GM19438 (cell line): ENCODE measurements around the gene TMEM11.

Experiments
- ATAC-seq: cut with Tn5 transposase; IDR thresholded peaks from one replicate; pipeline ENCODE4 v1.9.1; 2021; ENCODE audit warnings: low read depth; ENCODE audit not compliant: unreplicated experiment

TMEM11 gene

DNA sequence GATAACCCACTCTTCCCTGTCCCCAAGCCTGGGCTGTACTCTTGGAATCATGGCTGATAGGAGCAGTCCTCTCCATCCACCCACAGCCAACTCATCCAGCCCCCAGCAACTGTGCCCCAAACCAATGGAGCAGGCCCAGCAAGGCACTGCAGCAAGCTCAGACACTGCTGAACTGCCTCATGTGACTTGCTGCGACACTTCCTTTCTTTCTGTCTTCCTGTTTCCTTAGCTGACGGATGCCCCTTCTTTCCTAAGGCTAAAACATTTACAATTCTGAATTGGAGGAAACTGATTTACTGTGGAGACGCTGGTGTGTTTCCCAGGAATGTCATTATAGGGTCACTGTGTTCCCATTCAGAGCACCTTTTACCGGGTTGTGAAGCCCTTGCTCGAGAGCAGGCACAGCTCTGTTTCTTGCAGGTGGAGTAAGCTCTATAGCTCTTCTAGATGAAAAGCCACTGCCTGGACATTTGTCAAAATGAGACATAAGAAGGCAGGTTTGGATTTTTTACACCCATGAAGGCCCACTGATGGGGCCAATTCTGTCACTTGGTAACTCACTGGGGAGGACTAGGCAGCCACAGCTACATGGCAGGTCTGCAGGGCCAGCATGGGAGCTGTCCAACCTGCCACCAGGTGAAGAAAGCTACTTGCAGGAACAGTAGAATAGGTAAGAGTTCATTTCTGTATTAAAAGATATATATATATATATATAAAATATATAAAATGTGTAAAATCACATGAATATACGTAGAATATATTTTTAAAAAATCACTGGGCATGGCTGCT, 27.4 kb downstream of the TMEM11 start:
- no peak for ATAC-seq

DNA sequence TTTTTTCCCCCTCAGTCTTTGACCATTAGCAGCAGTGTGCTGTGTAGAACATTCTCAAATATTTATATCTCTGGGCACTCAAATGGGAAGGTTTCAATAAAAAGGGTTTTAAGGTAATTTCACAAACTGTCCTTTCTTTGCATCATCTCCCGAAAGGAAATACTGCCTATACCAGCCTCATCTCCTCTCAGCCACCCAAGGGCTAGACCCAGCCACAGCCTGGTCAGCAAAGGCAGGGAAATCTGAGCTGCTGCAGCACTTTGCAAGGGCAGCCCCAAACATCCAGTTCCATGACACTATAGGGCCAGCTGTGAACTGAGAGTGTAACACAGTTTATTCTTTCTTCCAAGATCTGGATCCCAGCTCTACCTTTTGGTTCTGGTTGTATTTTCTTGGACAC, 28.9 kb downstream of the TMEM11 start:
- ATAC-seq, result no peak

DNA sequence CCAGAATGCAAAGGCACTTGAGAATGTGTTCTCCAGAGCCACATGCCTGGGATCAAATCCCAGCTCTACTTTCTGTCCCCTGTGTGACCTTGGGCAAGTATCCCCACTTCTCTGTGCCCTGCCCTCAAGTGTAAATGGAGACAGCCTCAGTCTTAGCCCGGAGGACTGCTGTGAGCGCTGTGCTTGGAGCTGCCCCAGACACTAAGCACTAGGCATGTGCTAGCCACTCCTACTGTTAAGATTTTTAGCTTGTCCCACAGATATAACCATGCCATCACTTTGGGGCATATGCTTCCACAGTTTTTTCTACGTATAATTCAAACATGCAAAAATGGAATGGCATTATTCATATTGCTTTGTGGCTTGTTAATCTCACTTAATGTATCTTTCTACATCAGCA, 29.4 kb downstream of the TMEM11 start:
- no peak for ATAC-seq

DNA sequence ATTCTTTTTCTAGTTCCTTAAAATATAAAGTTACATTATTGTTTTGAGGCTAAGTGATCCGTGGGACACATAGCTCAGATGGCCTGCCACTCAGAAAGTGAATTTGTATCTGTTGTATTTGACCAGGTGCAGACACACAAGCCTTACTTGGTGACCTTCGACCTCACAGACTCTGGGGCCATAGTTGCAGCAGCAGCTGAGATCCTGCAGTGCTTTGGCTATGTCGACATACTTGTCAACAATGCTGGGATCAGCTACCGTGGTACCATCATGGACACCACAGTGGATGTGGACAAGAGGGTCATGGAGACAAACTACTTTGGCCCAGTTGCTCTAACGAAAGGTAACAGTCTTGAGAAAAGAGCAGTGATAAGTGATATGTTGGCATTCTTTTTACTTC, 30.5 kb downstream of the TMEM11 start:
- ATAC-seq, result no peak

DNA sequence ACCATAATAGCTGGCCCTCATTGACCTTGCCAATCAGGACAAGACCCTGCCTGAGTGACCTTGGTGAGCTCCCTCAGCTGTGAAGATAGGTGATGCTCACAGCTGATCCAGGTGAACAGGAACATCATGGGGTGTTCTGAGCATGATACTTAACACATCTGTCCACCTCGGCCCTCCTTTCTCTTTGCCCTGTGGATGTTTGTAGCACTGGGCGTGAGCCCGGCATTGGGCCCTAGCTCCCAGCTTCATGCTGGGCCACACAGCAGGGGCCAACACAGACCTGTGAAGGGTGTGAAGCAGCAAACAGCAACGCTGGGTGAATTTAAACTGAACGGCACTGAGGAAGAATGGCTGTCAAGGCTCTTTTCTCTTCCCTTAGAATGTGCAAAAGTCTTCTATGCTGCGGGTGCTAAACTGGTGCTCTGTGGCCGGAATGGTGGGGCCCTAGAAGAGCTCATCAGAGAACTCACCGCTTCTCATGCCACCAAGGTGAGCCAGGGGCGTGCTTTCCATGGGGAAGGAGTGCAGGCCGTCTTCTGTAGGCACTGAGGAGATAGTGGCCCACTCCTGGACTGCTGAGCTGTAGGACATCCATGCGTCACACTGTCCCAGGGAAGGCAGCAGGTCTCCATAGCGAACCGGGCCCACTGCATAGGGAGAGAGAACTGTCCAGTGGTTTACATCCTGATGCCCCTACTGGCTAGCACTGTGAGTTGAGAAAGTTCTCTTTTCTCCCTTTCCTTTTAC, 35.9 kb downstream of the TMEM11 start:
- ATAC-seq, result no peak

DNA sequence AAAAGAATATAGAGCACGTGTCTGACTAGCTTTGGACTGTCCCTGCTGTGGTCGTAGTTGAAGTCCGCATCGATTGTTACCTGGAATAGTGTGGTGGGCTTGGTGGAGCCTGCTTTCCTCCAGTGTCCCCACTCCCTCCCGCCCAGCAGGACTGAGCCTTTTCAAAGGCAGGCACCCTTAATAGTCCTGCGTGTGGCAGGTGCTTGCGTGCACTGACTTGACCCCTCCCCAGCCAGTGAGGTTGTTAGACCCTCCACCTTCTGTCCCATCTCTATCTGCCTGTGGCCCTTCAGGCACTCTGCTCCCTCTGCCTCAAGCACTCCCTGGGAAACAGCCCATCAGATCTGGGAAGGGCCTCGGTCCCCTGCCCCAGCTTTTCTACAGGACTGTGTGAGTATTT, 36.6 kb downstream of the TMEM11 start:
- no peak for ATAC-seq

DNA sequence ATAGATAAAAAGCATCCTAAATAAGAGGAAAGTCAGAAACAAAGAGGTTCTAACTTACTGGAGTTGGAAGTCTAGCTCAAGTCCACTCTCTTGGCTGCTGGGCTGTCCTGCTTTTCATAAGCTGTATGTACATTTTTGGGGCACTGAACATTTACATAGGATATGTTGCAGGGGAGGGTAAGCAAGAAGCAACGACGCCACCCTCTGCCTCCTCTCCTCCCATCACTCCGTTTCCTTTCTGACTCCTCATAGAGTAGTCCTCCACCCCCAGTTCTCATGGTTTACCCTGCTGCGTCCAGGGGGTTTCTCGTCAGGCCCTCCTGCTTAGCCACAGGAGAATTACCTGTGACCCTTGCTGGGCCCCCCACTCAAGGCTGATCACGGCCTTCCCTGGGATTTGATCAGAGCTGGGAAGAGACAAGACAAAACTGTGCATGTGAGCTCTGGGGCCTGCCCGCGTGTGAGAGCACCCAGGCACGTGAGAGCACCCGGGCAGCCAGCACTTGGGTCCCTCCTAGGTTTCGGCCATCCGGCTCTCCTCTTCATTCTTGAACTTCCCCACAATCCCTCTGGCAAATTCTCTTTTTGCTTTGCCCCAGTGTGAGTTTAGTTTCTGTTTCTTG, 37.1 kb downstream of the TMEM11 start:
- ATAC-seq, result no peak

DNA sequence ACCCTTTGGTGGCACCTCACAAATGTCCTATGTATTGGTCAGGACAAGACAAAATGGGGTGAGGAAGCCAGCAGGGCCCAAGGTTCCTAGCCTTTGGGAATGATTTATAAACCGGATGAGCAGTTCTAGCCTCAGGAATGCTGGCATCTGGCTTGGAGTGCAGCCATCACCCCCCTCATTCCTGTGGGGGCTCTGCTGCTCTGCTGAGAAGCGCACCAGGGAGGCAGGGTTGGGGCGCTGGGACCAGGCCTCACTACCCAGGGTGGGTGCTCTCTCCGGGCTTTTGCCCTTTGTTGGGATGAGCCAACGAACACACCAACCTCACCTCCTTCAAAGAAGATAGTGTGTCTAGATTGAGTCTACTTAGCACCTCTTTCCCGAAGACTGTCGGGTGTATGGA, 39.2 kb downstream of the TMEM11 start:
- ATAC-seq, result no peak

DNA sequence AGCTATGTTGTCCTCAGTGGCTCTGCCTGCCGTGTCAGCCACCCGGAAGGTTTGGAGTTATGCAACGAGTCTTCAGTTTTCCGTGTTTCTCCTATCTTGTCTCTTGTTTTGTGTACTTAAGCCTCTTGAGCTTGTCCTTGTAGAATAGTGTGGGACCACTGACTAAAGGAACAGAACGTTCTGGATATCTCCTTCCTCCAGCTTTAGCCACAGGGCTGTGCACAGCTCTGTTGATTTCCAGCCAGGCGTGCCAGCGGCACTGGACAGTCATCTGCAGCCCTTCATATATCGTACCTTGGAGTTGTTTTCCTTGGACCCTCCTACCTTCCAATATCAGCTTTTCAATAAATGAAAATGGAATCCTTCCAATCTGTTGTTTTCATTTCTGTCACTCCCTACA, 39.8 kb downstream of the TMEM11 start:
- ATAC-seq, result no peak

DNA sequence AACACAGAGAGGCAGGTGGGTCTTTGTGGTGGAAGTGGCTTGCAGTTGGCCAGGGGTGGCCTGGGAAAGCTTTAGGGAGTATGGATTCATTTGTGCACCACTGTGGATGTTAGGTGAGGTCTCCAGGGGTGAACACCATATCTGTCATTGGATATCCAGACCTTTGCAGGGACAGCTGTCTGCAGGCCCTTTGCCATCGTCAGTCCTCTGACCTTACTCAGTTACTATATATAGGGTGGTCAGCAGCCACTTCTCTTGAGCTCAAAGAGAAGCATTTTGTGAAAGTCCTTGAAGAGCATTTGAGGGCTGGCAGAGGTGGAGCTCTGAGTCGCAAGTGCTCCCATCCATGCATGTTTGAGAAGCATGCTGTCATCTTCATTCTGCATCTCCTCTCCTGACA, 40.4 kb downstream of the TMEM11 start:
- no peak for ATAC-seq

DNA sequence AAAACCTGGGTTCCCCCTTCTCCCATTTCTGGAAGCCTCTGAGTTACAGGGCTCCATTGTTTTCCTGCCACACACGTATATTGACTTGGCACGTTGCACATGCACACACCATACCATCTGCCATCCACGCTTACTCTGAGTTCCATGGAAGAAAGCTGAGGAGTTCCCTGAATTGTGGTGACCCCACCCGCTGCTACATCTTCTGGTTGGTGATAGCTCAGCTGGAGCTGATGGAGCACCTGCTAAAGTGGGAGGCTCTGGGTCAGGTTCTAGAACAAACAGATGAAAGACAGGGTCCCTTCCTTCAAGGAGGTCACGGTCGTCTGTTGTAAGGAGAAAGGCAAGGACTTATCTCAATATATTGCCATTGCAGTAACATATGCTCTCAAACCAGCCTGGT, 41.1 kb downstream of the TMEM11 start:
- no peak for ATAC-seq

DNA sequence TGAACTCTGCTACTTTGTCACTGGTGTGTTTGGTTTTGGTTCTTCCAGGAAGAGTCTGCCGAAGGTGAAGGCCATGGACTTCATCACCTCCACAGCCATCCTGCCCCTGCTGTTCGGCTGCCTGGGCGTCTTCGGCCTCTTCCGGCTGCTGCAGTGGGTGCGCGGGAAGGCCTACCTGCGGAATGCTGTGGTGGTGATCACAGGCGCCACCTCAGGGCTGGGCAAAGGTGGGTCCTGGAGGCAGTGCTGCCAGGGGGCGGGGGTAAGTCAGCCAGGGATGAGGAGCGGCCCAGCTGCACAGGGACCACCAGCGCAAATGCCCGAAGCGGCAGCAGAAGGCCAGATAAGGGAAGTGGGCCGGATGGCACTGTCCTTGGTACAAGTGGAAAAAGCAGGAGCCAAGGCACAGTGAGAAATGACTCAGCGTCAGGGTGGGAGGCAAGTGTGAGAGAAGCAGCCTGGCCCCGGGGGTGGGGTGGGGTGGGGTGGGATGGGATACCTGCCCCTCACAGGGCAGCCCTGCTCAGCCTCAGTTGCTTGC, 41.9 kb downstream of the TMEM11 start:
- no peak for ATAC-seq

DNA sequence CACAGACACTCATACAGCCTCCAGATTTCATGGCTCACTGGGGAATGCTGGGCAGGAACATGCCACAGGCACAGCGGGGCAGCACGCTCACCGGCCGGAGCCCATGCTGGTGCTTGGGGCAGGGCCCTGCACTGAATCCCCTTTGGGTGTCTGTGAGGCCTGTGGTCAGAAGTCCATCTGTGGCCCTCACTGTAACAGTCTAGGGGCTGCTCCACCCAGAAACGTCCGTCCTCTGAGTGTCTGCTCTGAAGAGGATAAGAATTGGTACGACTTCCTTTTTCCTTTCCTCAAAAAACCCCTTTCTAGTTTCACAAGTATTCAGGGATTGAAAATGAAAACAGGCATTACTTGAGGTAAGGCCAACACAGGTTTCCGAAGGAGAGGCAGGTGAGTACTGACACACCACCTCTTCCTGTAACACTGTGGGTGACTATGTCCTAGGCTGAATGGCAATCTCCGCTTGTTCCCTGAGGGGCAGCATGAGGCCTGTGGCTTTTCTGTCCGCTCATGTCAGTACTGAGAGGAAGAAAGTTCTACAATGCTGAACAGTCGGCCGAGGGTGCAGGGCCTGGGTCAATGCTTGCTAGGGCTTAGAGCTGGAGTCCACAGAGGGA, 42.5 kb downstream of the TMEM11 start:
- peak; percentile 89 for ATAC-seq

DNA sequence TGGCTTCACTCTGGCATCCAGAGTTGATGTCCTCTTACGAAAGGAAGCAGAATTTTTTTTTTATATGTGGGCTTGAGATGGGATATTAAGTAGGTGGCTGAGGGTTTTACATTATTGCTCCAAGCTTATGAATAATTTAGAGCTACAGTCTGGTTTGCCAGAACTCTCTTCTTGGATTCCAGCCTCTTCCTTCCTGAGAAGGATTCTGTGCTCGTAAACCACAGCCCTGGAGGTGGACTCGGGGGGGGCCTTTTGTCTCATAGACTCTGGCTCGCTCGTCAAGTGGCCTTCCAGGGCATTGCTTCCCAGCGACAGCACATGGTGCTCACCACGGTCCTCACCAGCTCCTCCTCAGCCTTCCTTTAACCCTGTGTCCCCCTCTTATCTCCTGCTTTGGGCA, 43.2 kb downstream of the TMEM11 start:
- ATAC-seq, result no peak

DNA sequence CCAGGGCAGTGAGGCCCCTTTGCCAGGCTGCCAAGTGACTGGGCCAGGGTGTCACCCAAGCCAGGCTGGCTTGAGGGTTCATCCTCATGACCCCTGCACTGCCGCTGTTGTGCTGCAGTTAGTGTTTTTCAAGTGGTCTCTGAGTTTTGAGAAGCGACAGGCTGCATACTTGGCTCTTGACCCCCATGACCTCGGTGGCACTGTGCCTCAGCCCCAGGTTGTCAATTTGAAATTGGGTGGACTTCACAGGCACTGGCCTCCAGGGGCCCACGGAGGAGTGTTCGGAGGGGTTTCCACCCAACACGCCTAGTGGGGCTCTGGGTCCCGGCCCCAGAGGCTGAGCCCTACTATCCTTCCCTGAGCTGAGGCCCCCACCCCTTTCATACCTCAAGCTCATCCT, 44.5 kb downstream of the TMEM11 start:
- no peak for ATAC-seq

DNA sequence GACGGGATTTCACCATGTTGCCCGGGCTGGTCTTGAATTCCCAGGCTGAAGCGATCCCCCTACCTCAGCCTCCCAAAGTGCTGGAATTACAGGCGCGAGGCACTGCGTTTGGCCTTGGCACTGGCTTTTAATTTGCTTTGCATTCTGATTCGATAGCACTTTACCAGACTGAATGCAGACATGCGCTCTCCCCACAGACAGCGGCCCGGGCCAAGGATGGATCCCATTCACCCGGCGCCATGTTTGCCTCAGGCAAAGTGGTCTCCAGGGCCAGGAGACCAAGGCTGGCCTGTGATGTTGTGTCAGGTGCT, 45.5 kb downstream of the TMEM11 start:
- ATAC-seq, result no peak

DNA sequence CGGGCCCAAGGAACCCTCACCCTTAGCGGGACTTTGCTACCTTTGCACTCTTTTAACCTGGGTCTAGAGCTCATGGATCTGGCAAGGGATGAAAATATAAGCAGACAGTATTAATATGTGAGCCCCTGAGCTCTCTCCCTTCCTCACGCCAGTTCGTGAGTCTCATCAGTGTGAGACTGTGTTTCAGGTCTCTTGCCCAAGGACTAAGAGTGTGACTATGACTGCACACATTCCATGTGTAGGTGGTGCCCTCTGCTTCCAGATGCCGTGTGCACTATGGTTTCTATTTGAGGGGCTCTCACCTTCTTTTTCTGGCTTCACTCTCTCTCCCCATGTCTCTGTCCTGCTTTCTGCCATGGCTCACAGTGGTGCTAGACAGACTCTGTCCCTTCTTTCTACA, 46.7 kb downstream of the TMEM11 start:
- no peak for ATAC-seq

DNA sequence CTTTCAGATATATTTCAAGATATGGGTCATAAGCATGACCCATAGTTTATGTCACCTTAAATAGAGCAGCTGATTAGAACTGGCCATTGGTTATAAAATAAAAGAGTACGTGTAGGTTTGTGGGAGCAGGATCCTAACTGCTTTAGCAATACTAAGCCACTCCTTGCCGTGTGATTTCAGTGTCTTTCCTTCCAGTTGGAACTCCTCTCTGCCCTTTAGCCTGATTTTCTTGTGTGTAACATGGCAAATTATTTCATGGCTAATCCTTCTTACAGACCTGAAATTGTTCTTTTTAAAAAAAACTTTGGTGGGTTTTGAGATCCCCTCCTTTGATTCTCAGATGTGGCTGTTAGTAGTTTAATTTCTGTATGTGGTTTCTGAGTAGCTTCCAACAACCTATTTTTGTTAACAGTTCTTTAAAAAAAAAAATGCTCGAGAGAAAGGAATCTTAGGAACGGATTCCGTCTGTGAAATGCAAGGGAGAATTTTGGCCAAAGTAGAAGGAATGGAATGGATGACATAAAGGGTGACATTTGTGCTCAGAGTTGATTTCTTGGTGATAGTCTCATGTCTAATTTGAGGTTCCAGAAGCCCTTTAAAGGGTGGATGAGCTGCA, 47.3 kb downstream of the TMEM11 start:
- ATAC-seq, result no peak

DNA sequence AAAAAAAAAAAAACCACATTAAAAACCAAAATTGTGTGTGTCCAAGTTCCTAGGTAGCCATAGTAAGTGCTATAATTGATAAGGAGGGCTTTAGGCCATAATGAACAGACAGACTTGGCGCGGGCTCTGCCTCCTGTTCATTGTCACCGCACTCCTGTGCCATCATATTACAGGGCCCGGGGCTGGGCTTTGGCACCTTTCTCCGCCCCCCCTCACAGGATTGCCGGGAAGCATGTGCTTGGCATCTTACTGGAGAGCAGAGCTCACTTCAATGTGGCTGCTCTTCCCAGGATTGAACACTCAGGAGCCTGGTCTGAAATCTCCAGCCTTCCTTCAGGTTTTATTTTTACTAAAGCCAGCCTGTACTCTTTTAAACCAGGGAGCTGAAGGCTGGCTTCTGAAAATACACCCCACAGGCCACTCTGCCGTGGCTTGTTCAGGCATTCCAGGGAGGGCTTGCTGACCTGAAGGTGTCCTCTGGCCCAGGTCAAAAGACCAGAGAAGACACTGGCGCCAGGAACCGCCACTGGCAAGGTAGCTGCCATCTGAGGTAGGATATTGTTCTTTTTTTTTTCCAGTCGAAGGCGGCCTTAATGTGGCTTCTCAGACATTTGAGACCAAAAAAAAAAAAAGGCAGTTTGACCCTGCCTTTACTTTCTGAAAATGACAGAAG, 47.9 kb downstream of the TMEM11 start:
- ATAC-seq, result no peak

DNA sequence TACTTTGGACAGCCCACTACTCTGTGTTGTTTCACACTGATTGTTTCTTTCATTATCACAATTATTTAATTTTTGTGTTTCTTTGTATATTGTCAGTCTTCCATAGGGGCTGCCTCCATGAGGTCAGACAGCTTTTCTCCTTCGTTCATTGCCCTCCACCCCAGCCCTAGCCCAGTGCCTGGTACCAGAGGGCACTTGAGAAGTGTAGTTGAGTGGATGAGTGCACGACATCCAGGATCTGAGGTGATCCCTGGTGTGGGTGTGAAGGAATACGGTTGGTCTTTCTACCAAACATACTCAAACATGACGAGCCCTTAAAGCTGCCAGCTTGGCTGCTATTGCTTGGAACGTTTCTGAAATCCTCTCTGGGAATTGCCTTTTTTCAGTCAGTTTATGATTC, 49.3 kb downstream of the TMEM11 start:
- ATAC-seq, result no peak
